CD4-positive, alpha-beta T cell treated with Interleukin-2 at 100 ng/mL for 4 hours (primary cell): ENCODE measurements around the gene POLR2L.

ENCODE experiments used
- DNase-seq: peaks from one replicate; pipeline ENCODE4 v3.0.0-alpha.2; 2020; ENCODE audit warnings: low spot score

The POLR2L gene

GRCh38 chr11:842370-843002 is at the start of gene POLR2L, which contains the start of gene TSPAN4:
TSS of gene POLR2L (minus strand) at chr11:842529. CDS start at chr11:842508, 21 bp downstream.
TSS of gene TSPAN4 (plus strand) at chr11:842852. CDS start at chr11:850305, 7,453 bp downstream.
- peak; percentile 88 for DNase-seq

- DNase-seq, result no peak
These were observed 48.6 kb upstream of the POLR2L start for GRCh38 chr11:890794-891540.

- no peak for DNase-seq
These were observed 47.6 kb upstream of the POLR2L start for GRCh38 chr11:889687-890475.

GRCh38 chr11:889257-889656 is 46.9 kb upstream of the POLR2L start:
- DNase-seq, result no peak

GRCh38 chr11:888310-889212 is 46.2 kb upstream of the POLR2L start:
- DNase-seq, result no peak

GRCh38 chr11:887589-887988 is 45.3 kb upstream of the POLR2L start:
- no peak for DNase-seq

- no peak for DNase-seq
These were observed 44.2 kb upstream of the POLR2L start for GRCh38 chr11:886568-886967.

GRCh38 chr11:884578-885070 is 42.3 kb upstream of the POLR2L start:
- DNase-seq, result no peak

GRCh38 chr11:883527-883926 is 41.2 kb upstream of the POLR2L start:
- DNase-seq, result no peak

- no peak for DNase-seq
These were observed 40.3 kb upstream of the POLR2L start for GRCh38 chr11:882596-882995.

GRCh38 chr11:880447-880846 is 38.1 kb upstream of the POLR2L start:
- no peak for DNase-seq

- DNase-seq, result no peak
These were observed 35.2 kb upstream of the POLR2L start for GRCh38 chr11:877565-877964.

GRCh38 chr11:876545-876944 is 34.2 kb upstream of the POLR2L start:
- DNase-seq, result no peak

GRCh38 chr11:875769-876301 is 33.5 kb upstream of the POLR2L start:
- no peak for DNase-seq

GRCh38 chr11:875203-875602 is 32.9 kb upstream of the POLR2L start:
- DNase-seq, result no peak

- DNase-seq, result no peak
These were observed 31.4 kb upstream of the POLR2L start for GRCh38 chr11:873706-874105.

- no peak for DNase-seq
These were observed 30.5 kb upstream of the POLR2L start for GRCh38 chr11:872799-873198.

GRCh38 chr11:871472-871871 is 29.1 kb upstream of the POLR2L start:
- DNase-seq, result no peak

- no peak for DNase-seq
These were observed 28.1 kb upstream of the POLR2L start for GRCh38 chr11:870418-870817.

GRCh38 chr11:870127-870413 is 27.7 kb upstream of the POLR2L start:
- no peak for DNase-seq

GRCh38 chr11:869399-870126 is 27.2 kb upstream of the POLR2L start:
- no peak for DNase-seq
